B cell (primary cell): ENCODE data around the gene POLR2A. TPM values are rescaled to one million over a fixed set of nuclear protein-coding genes. Genes with fewer than 3 reads are reported as not detected.
A peak's percentile ranks its signal among the peaks of the same experiment; 100 is the strongest.

ENCODE experiments used
- ATAC-seq: fragments of 200-7000 bp; cut with Tn5 transposase; one replicate; pipeline ENCODE4 v1.10.0; 2021; ENCODE audit warnings: low read depth, mild to moderate bottlenecking, moderate number of reproducible peaks, moderate library complexity
- CTCF ChIA-PET: fragments of 350-600 bp; sonication (Branson Sonifier 250); formaldehyde crosslinking; loops from one replicate; lab custom pipeline; 2021; ENCODE audit warnings: antibody characterized with exemption, inconsistent platforms; lab: Charles Lee
- POLR2A ChIA-PET: fragments of 350-600 bp; sonication (Branson Sonifier 250); formaldehyde crosslinking; loops from one replicate; lab custom pipeline; 2021; ENCODE audit warnings: antibody characterized with exemption; lab: Charles Lee
- DNase-seq: peaks from one replicate; pipeline ENCODE4 v3.0.0; 2013
- H2AFZ ChIP-seq: 2 replicates; pipeline ENCODE4 v1.6.1; 2012; ENCODE audit warnings: mild to moderate bottlenecking, low read depth, low read length; ENCODE audit not compliant: insufficient read depth, poor library complexity, severe bottlenecking
- H3K27ac ChIP-seq, 2 donors: 1 replicate in 1 of 2; 2 replicates in 1 of 2; pipeline ENCODE4 v1.5.1; 2012 to 2013; ENCODE audit warnings: low read length in 2 of 2, mild to moderate bottlenecking in 2 of 2, moderate library complexity in 1 of 2
- H3K27me3 ChIP-seq, 4 experiments: fragments of 200-600 bp in 1 of 4; sonication (generic) in 1 of 4; replicated peaks in 1 of 4; 1 replicate in 2 of 4; 2 replicates in 2 of 4; pipeline versions ENCODE4 v1.6.1 to v1.7.0; 2013 to 2016; ENCODE audit warnings: low read length in 3 of 4, mild to moderate bottlenecking in 2 of 4, mixed read lengths in 1 of 4, moderate library complexity in 1 of 4; ENCODE audit not compliant: insufficient read depth in 4 of 4, control insufficient read depth in 3 of 4; ENCODE audit errors: control extremely low read depth in 1 of 4
- H3K36me3 ChIP-seq, 2 experiments: replicated peaks in 1 of 2; 1 replicate in 1 of 2; 2 replicates in 1 of 2; pipeline versions ENCODE4 v1.6.1 to v1.7.1; 2013; ENCODE audit warnings: low read length in 1 of 2; ENCODE audit not compliant: insufficient read depth in 2 of 2, control insufficient read depth in 1 of 2; ENCODE audit errors: control extremely low read depth in 1 of 2, extremely low read depth in 1 of 2
- H3K4me1 ChIP-seq, 2 donors: fragments of 200-600 bp in 1 of 2; sonication (generic) in 1 of 2; 1 replicate in 1 of 2; 2 replicates in 1 of 2; pipeline versions ENCODE4 v1.5.1 to v1.6.1; 2013 to 2017; ENCODE audit warnings: low read length in 2 of 2; ENCODE audit not compliant: control insufficient read depth in 2 of 2, insufficient read depth in 2 of 2
- H3K4me2 ChIP-seq: replicated peaks from 2 replicates; pipeline ENCODE3; 2012; ENCODE audit warnings: mild to moderate bottlenecking, low read depth, low read length; ENCODE audit not compliant: poor library complexity, severe bottlenecking
- H3K4me3 ChIP-seq, 5 experiments: fragments of 200-600 bp in 1 of 5; sonication (generic) in 1 of 5; 1 replicate in 3 of 5; 2 replicates in 2 of 5; pipeline versions ENCODE4 v1.5.1 to v1.7.0; 2011 to 2016; ENCODE audit warnings: low read length in 4 of 5, mild to moderate bottlenecking in 4 of 5, low read depth in 2 of 5, control low read depth in 1 of 5, moderate library complexity in 1 of 5; ENCODE audit not compliant: insufficient read depth in 1 of 5; ENCODE audit errors: control extremely low read depth in 1 of 5, extremely low read depth in 1 of 5
- H3K79me2 ChIP-seq: fragments of 200-600 bp; sonication (generic); one replicate; pipeline ENCODE4 v1.6.0; 2016; ENCODE audit warnings: low read length; ENCODE audit not compliant: control insufficient read depth, insufficient read depth
- H3K9ac ChIP-seq: fragments of 200-600 bp; sonication (generic); 2 replicates; pipeline ENCODE4 v1.6.1; 2017; ENCODE audit warnings: mild to moderate bottlenecking, low read length, moderate library complexity
- H3K9me3 ChIP-seq, 3 donors: one replicate each; pipeline versions ENCODE4 v1.6.1 to v1.7.1; 2013; ENCODE audit warnings: low read length in 2 of 3; ENCODE audit not compliant: control insufficient read depth in 2 of 3, insufficient read depth in 1 of 3; ENCODE audit errors: control extremely low read depth in 1 of 3
- H4K20me1 ChIP-seq: 2 replicates; pipeline ENCODE4 v1.6.0; 2012; ENCODE audit warnings: mild to moderate bottlenecking, low read length; ENCODE audit not compliant: insufficient read depth, control insufficient read depth, poor library complexity, severe bottlenecking
- H3K27ac Mint-ChIP-seq: one replicate; pipeline ENCODE4 v1.8.0; 2021; ENCODE audit warnings: mixed read lengths
- H3K27me3 Mint-ChIP-seq: one replicate; pipeline ENCODE4 v1.8.0; 2021; ENCODE audit warnings: mixed read lengths
- H3K4me1 Mint-ChIP-seq: one replicate; pipeline ENCODE4 v1.8.0; 2021; ENCODE audit warnings: mixed read lengths
- H3K4me3 Mint-ChIP-seq: one replicate; pipeline ENCODE4 v1.8.0; 2021; ENCODE audit warnings: mixed read lengths
- H3K9me3 Mint-ChIP-seq: one replicate; pipeline ENCODE4 v1.8.0; 2022; ENCODE audit warnings: mixed read lengths; ENCODE audit not compliant: insufficient read depth
- EZH2 ChIP-seq: IDR thresholded peaks from 2 replicates; pipeline ENCODE4 v1.6.1; 2012; ENCODE audit warnings: borderline replicate concordance, low read depth, mild to moderate bottlenecking, moderate library complexity, low read length; ENCODE audit not compliant: insufficient read depth, poor library complexity, severe bottlenecking
- WGBS: methylation state at CpG from one replicate; pipeline ENCODE4 v1.1.5; 2013; ENCODE audit warnings: missing lambda C conversion rate; ENCODE audit not compliant: insufficient coverage; 5-methylcytosine and 5-hydroxymethylcytosine counted together
- intact Hi-C: fragments of 100-400 bp; cut with micrococcal nuclease; formaldehyde crosslinking; loops from one replicate; pipeline ENCODE4 v1.10.0; 2022
- polyA plus RNA-seq: library from polyadenylated mRNA; depleted of rRNA; stranded (reverse); fragments of >200 nt; gene quantifications from 2 replicates; pipeline ENCODE4 v1.2.3, GENCODE V29; 2012
- total RNA-seq, 2 donors: library from RNA; stranded (reverse); fragments of 120-200 nt in 1 of 2; gene quantifications; 1 replicate in 1 of 2; 2 replicates in 1 of 2; pipeline versions ENCODE4 v1.2.3 to v1.2.4, GENCODE V29; 2013 to 2022
- TF ChIP-seq, protein P1 (sequence below): fragments of 200-600 bp; IDR thresholded peaks from one replicate; pipeline ENCODE4 v1.8.0; 2022; ENCODE audit warnings: antibody characterized with exemption, mild to moderate bottlenecking

Gene POLR2A
- total and polyA plus RNA-seq, 2 donors (not counting 1 experiment from before 2014, with no cell fraction given): 56.5 to 225 TPM

DNA sequence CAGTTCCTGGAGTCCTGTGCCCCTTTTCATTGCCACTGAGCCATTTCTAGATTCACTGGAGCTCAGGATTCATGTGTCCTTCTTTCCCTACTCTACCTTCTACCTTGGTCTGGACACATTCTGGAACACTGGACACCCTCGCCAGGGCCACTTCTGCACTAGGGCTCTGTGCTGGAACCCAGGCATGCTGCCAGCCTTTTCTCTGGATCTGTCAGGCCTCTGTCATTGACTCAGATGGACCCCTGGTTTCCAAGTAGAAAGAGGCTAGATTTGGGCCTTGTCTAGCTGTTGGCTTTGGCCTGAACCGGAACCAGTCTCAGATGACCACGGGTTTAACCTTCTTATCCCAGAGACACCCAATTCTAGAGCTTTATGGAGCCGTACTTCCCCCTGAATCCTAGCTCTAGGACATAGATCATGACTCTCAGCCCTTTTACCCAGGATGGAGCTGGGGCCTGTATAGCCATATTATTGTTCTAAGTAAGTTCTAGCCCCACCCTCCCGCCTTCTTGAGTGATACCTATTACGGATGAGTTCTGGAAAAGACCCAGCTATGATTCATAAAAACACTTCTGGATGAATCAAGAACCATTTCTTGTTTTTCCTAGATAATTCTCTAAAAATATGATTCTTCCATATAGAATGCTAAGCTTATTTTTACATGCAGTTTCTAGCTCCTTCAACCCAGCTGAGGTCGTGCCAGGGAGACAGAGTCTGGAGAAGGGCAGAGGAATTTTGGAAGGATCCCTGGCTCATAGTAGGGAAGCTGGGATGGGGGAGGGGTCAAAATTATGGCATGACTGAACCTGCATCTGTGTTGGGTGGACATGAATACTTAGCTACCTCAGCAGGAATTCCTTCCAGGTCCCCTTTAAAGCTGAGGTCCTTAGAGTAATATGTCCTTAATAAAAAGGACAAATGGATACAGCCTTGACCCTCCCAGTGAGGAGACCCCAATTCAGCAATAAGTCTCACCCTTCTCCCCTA is 40.4 kb upstream of the POLR2A start:
- WGBS: 100% methylated on average over 4 of the region's 7 CpGs
- Histone ChIP-seq H3K79me2 (peaks cover 7% of the 10 kb centered on the region), H3K4me2 (no peak overlapping the region), H3K9me3 (peaks cover 0 to 29% (median 0%) of the 10 kb centered on the region in 3 donors), H3K4me1 (peaks cover 44 to 52% of the 10 kb centered on the region in 2 donors), H3K9ac (no peak overlapping the region), H2AFZ (no peak overlapping the region), H3K36me3 (no peaks in the 10 kb centered on the region), H3K27me3 (peaks cover 0 to 88% (median 60%) of the 10 kb centered on the region in 4 experiments), H3K27ac (no peak overlapping the region), H3K4me3 (no peak overlapping the region), H4K20me1 (peaks cover 20% of the 10 kb centered on the region)
- ChIA-PET POLR2A (interaction anchor here (0.5 to 2.0 kb wide), 8 partner anchors 9 to 165 kb away, joined by 3 to 8 read pairs (median 4); partner anchors contain the start of genes POLR2A and TMEM102), CTCF (interaction anchor here (0.5 to 3.8 kb wide), 10 partner anchors 8 to 189 kb away, joined by 3 to 17 read pairs (median 4); partner anchors contain the start of gene TMEM102)
- TF ChIP-seq, protein P1, sequence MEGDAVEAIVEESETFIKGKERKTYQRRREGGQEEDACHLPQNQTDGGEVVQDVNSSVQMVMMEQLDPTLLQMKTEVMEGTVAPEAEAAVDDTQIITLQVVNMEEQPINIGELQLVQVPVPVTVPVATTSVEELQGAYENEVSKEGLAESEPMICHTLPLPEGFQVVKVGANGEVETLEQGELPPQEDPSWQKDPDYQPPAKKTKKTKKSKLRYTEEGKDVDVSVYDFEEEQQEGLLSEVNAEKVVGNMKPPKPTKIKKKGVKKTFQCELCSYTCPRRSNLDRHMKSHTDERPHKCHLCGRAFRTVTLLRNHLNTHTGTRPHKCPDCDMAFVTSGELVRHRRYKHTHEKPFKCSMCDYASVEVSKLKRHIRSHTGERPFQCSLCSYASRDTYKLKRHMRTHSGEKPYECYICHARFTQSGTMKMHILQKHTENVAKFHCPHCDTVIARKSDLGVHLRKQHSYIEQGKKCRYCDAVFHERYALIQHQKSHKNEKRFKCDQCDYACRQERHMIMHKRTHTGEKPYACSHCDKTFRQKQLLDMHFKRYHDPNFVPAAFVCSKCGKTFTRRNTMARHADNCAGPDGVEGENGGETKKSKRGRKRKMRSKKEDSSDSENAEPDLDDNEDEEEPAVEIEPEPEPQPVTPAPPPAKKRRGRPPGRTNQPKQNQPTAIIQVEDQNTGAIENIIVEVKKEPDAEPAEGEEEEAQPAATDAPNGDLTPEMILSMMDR: no peak
- no peak for TF ChIP-seq EZH2
- Mint-ChIP-seq H3K4me1 (peaks cover 38% of the 10 kb centered on the region), H3K27me3 (peaks cover 75% of the 10 kb centered on the region), H3K9me3 (no peaks in the 10 kb centered on the region), H3K4me3 (peak overlapping the region; percentile 23), H3K27ac (no peak overlapping the region)
- no peak for ATAC-seq
- DNase-seq: no peak
- intact Hi-C loops: no loop called here
